Calu3 (cell line): ENCODE measurements around the gene CCDC192. TPM values are rescaled to one million over a fixed set of nuclear protein-coding genes. Genes with fewer than 3 reads are reported as not detected.

Experiments
- BruUV-seq: library from RNA; stranded (reverse); fragments of 400-500 nt; replicated peaks from 2 replicates; lab custom pipeline; 2021; lab: Mats Ljungman, UMichigan
- CTCF ChIA-PET: fragments of 300-600 bp; sonication (Branson Sonifier 250); formaldehyde crosslinking; loops from one replicate; lab custom pipeline; 2022; ENCODE audit warnings: antibody characterized with exemption; lab: Charles Lee
- DNase-seq: peaks from one replicate; pipeline ENCODE4 v3.0.0; 2022
- H3K27ac Mint-ChIP-seq: one replicate; pipeline ENCODE4 v1.8.0; 2022; ENCODE audit warnings: mixed read lengths; ENCODE audit not compliant: unreplicated experiment
- H3K27me3 Mint-ChIP-seq: one replicate; pipeline ENCODE4 v1.8.0; 2022; ENCODE audit warnings: mixed read lengths; ENCODE audit not compliant: unreplicated experiment
- H3K36me3 Mint-ChIP-seq: one replicate; pipeline ENCODE4 v1.8.0; 2022; ENCODE audit warnings: mild to moderate bottlenecking, moderate library complexity, mixed read lengths; ENCODE audit not compliant: insufficient read depth, unreplicated experiment
- H3K4me1 Mint-ChIP-seq: one replicate; pipeline ENCODE4 v1.8.0; 2022; ENCODE audit warnings: mild to moderate bottlenecking, low read depth, mixed read lengths; ENCODE audit not compliant: unreplicated experiment
- H3K4me3 Mint-ChIP-seq: one replicate; pipeline ENCODE4 v1.8.0; 2022; ENCODE audit warnings: mild to moderate bottlenecking, low read depth, moderate library complexity, mixed read lengths; ENCODE audit not compliant: unreplicated experiment
- H3K9me3 Mint-ChIP-seq: one replicate; pipeline ENCODE4 v1.8.0; 2022; ENCODE audit warnings: low read depth, mixed read lengths; ENCODE audit not compliant: unreplicated experiment
- intact Hi-C: fragments of 100-400 bp; cut with micrococcal nuclease; formaldehyde crosslinking; loops from one replicate; pipeline ENCODE4 v1.10.0; 2022; ENCODE audit not compliant: unreplicated experiment
- total RNA-seq: library from RNA; stranded (reverse); gene quantifications from 2 replicates; pipeline ENCODE4 v1.2.3, GENCODE V29; 2022
- TF ChIP-seq, protein P1 (sequence below): fragments of 200-600 bp; IDR thresholded peaks from one replicate; pipeline ENCODE4 v1.8.0; 2022; ENCODE audit warnings: antibody characterized with exemption; ENCODE audit not compliant: unreplicated experiment

Gene CCDC192
- total RNA-seq, 1 experiment from 2014 or later = 2.5 TPM

DNA sequence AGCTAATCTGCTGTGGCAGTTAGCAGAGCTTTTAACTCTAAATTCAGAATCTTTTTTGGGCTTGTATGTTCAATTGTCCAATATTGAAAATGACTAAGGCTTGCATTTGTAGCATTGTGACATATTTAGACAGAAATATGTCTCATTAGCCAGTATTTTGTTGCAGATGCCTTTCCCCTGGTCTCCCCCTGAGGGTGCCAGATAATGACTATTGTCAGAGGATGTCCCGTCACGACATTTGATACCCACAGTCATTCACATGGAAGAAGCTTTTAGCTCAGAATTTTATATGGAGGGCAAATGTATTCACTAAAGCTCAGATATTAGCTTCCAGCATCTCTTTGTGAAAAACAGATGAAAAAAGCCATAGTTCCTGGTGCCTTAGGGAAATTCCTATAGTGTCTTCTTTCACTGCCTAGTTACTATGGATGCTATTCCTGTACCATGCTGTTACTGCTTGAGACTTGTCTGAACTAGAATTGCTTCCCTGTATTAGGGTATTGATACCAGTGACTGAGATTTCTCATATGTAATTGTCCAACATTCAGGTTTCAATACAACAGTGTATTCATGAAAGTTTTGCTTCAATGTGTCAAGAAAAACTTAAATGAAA lies 96.2 kb downstream of the CCDC192 start:
- CTCF ChIA-PET = interaction anchor here (1.3 kb wide), 1 partner anchor 14 kb away, joined by 4 read pairs; no protein-coding TSS in a partner anchor
- BruUV-seq = no TSS peak
- H3K27ac Mint-ChIP-seq = no peak overlapping the region
- TF ChIP-seq, protein P1, sequence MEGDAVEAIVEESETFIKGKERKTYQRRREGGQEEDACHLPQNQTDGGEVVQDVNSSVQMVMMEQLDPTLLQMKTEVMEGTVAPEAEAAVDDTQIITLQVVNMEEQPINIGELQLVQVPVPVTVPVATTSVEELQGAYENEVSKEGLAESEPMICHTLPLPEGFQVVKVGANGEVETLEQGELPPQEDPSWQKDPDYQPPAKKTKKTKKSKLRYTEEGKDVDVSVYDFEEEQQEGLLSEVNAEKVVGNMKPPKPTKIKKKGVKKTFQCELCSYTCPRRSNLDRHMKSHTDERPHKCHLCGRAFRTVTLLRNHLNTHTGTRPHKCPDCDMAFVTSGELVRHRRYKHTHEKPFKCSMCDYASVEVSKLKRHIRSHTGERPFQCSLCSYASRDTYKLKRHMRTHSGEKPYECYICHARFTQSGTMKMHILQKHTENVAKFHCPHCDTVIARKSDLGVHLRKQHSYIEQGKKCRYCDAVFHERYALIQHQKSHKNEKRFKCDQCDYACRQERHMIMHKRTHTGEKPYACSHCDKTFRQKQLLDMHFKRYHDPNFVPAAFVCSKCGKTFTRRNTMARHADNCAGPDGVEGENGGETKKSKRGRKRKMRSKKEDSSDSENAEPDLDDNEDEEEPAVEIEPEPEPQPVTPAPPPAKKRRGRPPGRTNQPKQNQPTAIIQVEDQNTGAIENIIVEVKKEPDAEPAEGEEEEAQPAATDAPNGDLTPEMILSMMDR = no peak
- no peaks in the 10 kb centered on the region for H3K27me3 Mint-ChIP-seq
- DNase-seq = no peak
- no peaks in the 10 kb centered on the region for H3K9me3 Mint-ChIP-seq
- H3K4me3 Mint-ChIP-seq = no peak overlapping the region
- intact Hi-C loops = no loop called here
- no peaks in the 10 kb centered on the region for H3K36me3 Mint-ChIP-seq
- H3K4me1 Mint-ChIP-seq = no peaks in the 10 kb centered on the region

GRCh38 chr5:127801751-127802476 lies 98.7 kb downstream of the CCDC192 start:
- H3K27me3 Mint-ChIP-seq = no peaks in the 10 kb centered on the region
- intact Hi-C loops = no loop called here
- no peak overlapping the region for H3K27ac Mint-ChIP-seq
- DNase-seq = no peak
- no peaks in the 10 kb centered on the region for H3K4me1 Mint-ChIP-seq
- H3K36me3 Mint-ChIP-seq = no peaks in the 10 kb centered on the region
- H3K4me3 Mint-ChIP-seq = no peak overlapping the region
- TF ChIP-seq, protein P1 = no peak
- BruUV-seq = no TSS peak
- H3K9me3 Mint-ChIP-seq = no peaks in the 10 kb centered on the region
- CTCF ChIA-PET = interaction anchor here (0.5 to 1.3 kb wide), 6 partner anchors 9 to 122 kb away, joined by 3 read pairs; no protein-coding TSS in a partner anchor

- Mint-ChIP-seq H3K4me1 (no peaks in the 10 kb centered on the region), H3K4me3 (no peak overlapping the region), H3K27ac (no peak overlapping the region), H3K27me3 (no peaks in the 10 kb centered on the region), H3K9me3 (no peaks in the 10 kb centered on the region), H3K36me3 (no peaks in the 10 kb centered on the region)
- intact Hi-C loops = no loop called here
- TF ChIP-seq, protein P1 = no peak
- DNase-seq = no peak
- CTCF ChIA-PET = interaction anchor here (0.6 to 1.3 kb wide), 2 partner anchors 19 to 74 kb away, joined by 3 to 4 read pairs; no protein-coding TSS in a partner anchor
- no TSS peak for BruUV-seq
Measured at GRCh38 chr5:127802477-127802865, 99.3 kb downstream of the CCDC192 start.

GRCh38 chr5:127804886-127805426 lies 101.8 kb downstream of the CCDC192 start:
- no peak overlapping the region for H3K4me3 Mint-ChIP-seq
- no peak overlapping the region for H3K27ac Mint-ChIP-seq
- H3K4me1 Mint-ChIP-seq = no peaks in the 10 kb centered on the region
- CTCF ChIA-PET = no interaction called here
- no peak for DNase-seq
- no peaks in the 10 kb centered on the region for H3K27me3 Mint-ChIP-seq
- H3K36me3 Mint-ChIP-seq = no peaks in the 10 kb centered on the region
- no peaks in the 10 kb centered on the region for H3K9me3 Mint-ChIP-seq
- no TSS peak for BruUV-seq
- TF ChIP-seq, protein P1 = no peak
- intact Hi-C loops = no loop called here
